PFSK-1 (cell line): ENCODE measurements around the gene DNTT.

Experiments
- POLR2AphosphoS5 ChIP-seq: IDR thresholded peaks from 2 replicates; pipeline ENCODE4 v1.6.1; 2012; ENCODE audit warnings: low read depth, mild to moderate bottlenecking, control low read depth, low read length, moderate library complexity
- SIN3A ChIP-seq: IDR thresholded peaks from 2 replicates; pipeline ENCODE4 v1.6.1; 2012; ENCODE audit warnings: mild to moderate bottlenecking, low read length, moderate library complexity, borderline replicate concordance; ENCODE audit not compliant: insufficient read depth
- TAF1 ChIP-seq: IDR thresholded peaks from 2 replicates; pipeline ENCODE4 v1.6.1; 2012; ENCODE audit warnings: low read length, control low read depth, borderline replicate concordance; ENCODE audit not compliant: insufficient read depth
- TF ChIP-seq, protein P1 (sequence below), 2 experiments: IDR thresholded peaks; 2 replicates each; pipeline versions ENCODE4 v1.6.1 to v1.8.0; 2011 to 2012; ENCODE audit warnings: low read depth in 2 of 2, low read length in 2 of 2, control low read depth in 1 of 2, inconsistent platforms in 1 of 2, mild to moderate bottlenecking in 1 of 2, moderate library complexity in 1 of 2; ENCODE audit not compliant: insufficient read depth in 1 of 2

GRCh38 chr10:96345222-96345621 is 41.0 kb downstream of the DNTT start:
- TF ChIP-seq TAF1: no peak
- TF ChIP-seq SIN3A: no peak
- TF ChIP-seq, protein P1, sequence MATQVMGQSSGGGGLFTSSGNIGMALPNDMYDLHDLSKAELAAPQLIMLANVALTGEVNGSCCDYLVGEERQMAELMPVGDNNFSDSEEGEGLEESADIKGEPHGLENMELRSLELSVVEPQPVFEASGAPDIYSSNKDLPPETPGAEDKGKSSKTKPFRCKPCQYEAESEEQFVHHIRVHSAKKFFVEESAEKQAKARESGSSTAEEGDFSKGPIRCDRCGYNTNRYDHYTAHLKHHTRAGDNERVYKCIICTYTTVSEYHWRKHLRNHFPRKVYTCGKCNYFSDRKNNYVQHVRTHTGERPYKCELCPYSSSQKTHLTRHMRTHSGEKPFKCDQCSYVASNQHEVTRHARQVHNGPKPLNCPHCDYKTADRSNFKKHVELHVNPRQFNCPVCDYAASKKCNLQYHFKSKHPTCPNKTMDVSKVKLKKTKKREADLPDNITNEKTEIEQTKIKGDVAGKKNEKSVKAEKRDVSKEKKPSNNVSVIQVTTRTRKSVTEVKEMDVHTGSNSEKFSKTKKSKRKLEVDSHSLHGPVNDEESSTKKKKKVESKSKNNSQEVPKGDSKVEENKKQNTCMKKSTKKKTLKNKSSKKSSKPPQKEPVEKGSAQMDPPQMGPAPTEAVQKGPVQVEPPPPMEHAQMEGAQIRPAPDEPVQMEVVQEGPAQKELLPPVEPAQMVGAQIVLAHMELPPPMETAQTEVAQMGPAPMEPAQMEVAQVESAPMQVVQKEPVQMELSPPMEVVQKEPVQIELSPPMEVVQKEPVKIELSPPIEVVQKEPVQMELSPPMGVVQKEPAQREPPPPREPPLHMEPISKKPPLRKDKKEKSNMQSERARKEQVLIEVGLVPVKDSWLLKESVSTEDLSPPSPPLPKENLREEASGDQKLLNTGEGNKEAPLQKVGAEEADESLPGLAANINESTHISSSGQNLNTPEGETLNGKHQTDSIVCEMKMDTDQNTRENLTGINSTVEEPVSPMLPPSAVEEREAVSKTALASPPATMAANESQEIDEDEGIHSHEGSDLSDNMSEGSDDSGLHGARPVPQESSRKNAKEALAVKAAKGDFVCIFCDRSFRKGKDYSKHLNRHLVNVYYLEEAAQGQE (IDR thresholded peaks at IDR 0.05; ENCODE audit: insufficient read depth in 1 of 2, low read depth in 2 of 2, low read length in 2 of 2): no peak
- TF ChIP-seq POLR2AphosphoS5: no peak
